Erythroblast (primary cell): ENCODE results near the gene CYB561D1.

Source experiments
- DNase-seq, 2 experiments: peaks; one replicate each; lab custom pipeline; 2025; lab: John Stamatoyannopoulos, UW
- GATA1 ChIP-seq: IDR thresholded peaks from 2 replicates; pipeline ENCODE4 v1.6.1; 2011; ENCODE audit warnings: low read depth, mild to moderate bottlenecking, control low read depth, low read length, moderate library complexity
- POLR2A ChIP-seq: IDR thresholded peaks from 2 replicates; pipeline ENCODE4 v1.6.1; 2011; ENCODE audit warnings: mild to moderate bottlenecking, low read length

Gene CYB561D1

GRCh38 chr1:109521002-109521951, 27.4 kb downstream of the CYB561D1 start:
- DNase-seq = no peak
- no peak for TF ChIP-seq POLR2A
- TF ChIP-seq GATA1 = no peak

- DNase-seq = no peak
- TF ChIP-seq POLR2A = no peak
- TF ChIP-seq GATA1 = no peak
Observed at GRCh38 chr1:109522026-109522425, 28.1 kb downstream of the CYB561D1 start.

- TF ChIP-seq POLR2A = no peak
- TF ChIP-seq GATA1 = no peak
- DNase-seq = no peak
Observed at GRCh38 chr1:109523706-109524105, 29.8 kb downstream of the CYB561D1 start.

GRCh38 chr1:109527098-109527811, 33.4 kb downstream of the CYB561D1 start:
- DNase-seq = no peak
- TF ChIP-seq GATA1 = no peak
- TF ChIP-seq POLR2A = no peak

- no peak for TF ChIP-seq GATA1
- TF ChIP-seq POLR2A = no peak
- no peak for DNase-seq
Observed at GRCh38 chr1:109527846-109528695, 34.2 kb downstream of the CYB561D1 start.

GRCh38 chr1:109528712-109529111, 34.8 kb downstream of the CYB561D1 start:
- DNase-seq = no peak
- no peak for TF ChIP-seq POLR2A
- TF ChIP-seq GATA1 = no peak

- no peak for DNase-seq
- no peak for TF ChIP-seq GATA1
- no peak for TF ChIP-seq POLR2A
Observed at GRCh38 chr1:109529881-109530456, 36.1 kb downstream of the CYB561D1 start.

- DNase-seq = no peak
- TF ChIP-seq POLR2A = no peak
- TF ChIP-seq GATA1 = no peak
Observed at GRCh38 chr1:109530457-109531087, 36.7 kb downstream of the CYB561D1 start.

GRCh38 chr1:109531380-109531779, 37.5 kb downstream of the CYB561D1 start:
- TF ChIP-seq GATA1 (no peak), POLR2A (no peak)

GRCh38 chr1:109531826-109532364, 38.0 kb downstream of the CYB561D1 start:
- TF ChIP-seq GATA1 (no peak), POLR2A (no peak)
- no peak for DNase-seq

More at GRCh38 chr1:109531380-109531779, 37.5 kb downstream of the CYB561D1 start:
- no peak for DNase-seq

- TF ChIP-seq GATA1 = no peak
- no peak for TF ChIP-seq POLR2A
- DNase-seq = peak; percentile 74 to 88
Observed at GRCh38 chr1:109532365-109533136, 38.7 kb downstream of the CYB561D1 start.
